SU-DHL-6 (cell line): Measurements from ENCODE around the gene EPB41L4B.

Source experiments
- EZH2phosphoT487 ChIP-seq: fragments of 200-600 bp; sonication (generic), shearing (Covaris generic); conservative IDR thresholded peaks from 2 replicates; pipeline ENCODE4 v1.6.1; 2018; ENCODE audit warnings: mild to moderate bottlenecking, antibody characterized with exemption, low read length, moderate library complexity, mixed read lengths
- TF ChIP-seq, protein P1 (sequence below): fragments of 200-600 bp; sonication (generic); IDR thresholded peaks from one replicate; pipeline ENCODE4 v1.5.1; 2017; ENCODE audit warnings: antibody characterized with exemption, mild to moderate bottlenecking, low read length, moderate library complexity; ENCODE audit not compliant: insufficient read depth, poor library complexity, severe bottlenecking

DNA sequence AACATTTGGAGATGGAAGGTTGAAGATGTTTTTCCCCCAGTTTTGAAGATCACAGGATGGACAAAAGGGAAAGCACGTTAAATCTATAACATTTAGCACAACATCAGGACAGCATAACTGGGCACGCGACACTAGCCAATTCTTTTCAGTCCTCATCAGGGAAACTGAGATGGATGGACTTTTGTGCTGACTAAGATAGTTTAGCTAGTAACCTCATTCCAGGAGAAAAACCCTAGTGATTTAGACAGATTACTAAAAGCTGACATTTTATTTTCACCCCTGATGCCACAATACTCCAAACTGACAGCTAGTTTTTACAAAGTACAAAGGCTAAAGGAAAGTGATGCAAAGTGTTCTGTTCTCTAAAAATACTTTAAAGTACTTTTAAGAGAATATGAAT is 53.3 kb downstream of the EPB41L4B start:
- TF ChIP-seq EZH2phosphoT487 = no peak
- TF ChIP-seq, protein P1, sequence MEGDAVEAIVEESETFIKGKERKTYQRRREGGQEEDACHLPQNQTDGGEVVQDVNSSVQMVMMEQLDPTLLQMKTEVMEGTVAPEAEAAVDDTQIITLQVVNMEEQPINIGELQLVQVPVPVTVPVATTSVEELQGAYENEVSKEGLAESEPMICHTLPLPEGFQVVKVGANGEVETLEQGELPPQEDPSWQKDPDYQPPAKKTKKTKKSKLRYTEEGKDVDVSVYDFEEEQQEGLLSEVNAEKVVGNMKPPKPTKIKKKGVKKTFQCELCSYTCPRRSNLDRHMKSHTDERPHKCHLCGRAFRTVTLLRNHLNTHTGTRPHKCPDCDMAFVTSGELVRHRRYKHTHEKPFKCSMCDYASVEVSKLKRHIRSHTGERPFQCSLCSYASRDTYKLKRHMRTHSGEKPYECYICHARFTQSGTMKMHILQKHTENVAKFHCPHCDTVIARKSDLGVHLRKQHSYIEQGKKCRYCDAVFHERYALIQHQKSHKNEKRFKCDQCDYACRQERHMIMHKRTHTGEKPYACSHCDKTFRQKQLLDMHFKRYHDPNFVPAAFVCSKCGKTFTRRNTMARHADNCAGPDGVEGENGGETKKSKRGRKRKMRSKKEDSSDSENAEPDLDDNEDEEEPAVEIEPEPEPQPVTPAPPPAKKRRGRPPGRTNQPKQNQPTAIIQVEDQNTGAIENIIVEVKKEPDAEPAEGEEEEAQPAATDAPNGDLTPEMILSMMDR = no peak
